ENCODE measurements around the gene ATP8A2. TPM values are rescaled to one million over a fixed set of nuclear protein-coding genes. Genes with fewer than 3 reads are reported as not detected.
"Not testable (repeated sequence)": the region's sequence is repeated elsewhere in the genome, so short reads cannot be mapped to it uniquely, and the experiment has no call there.

The ATP8A2 gene
- total RNA-seq, 1 experiment from 2014 or later = not detected

DNA sequence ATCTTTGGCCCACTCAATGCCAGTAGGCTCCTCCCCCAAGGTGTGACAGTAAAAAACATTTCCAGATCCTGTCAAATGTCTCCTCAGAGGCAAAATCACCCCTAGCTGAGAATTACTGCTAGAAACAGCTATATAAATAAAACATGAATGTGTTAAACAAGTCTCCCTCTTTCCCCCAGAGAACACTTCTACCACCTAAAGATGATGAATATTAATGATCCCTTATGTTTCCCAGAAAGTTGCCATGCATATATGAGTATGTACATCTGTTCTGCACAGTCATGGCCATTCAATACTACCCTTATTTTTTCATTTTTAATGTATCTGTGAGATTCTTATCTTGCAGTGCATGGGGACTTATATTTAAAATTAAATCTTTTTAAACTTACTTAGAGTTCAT lies 450.0 kb downstream of the ATP8A2 start:
- CTCF ChIA-PET = no interaction called here
- in situ Hi-C loops (cut with HindIII; ENCODE audit: low pct_unique_long_range_greater_than_20kb, low sequenced_read_pairs) = no loop called here

DNA sequence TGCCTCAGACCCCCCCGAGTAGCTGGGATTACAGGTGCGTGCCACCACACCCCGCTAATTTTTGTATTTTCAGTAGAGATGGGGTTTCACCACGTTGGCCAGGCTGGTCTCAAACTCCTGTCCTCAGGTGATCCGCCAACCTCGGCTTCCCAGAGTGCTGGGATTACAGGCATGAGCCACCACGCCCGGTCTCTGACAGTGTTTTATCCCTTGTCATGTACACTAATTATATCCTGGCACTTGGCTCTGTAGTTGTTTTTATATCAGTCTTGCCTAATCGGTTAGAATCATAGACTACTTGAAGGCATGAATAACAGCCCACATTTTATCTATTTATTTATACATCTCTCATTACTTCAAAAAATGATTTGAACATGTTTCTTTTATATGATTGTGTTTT lies 455.4 kb downstream of the ATP8A2 start:
- POLR2A ChIA-PET; BruUV-seq (replicated peaks); intact Hi-C loops (cut with micrococcal nuclease; ENCODE audit: unreplicated experiment); H3K4me3 ChIP-seq (ENCODE audit: low read depth in 2 of 2, low read length in 2 of 2); H3K4me1 ChIP-seq (ENCODE audit: control insufficient read depth, insufficient read depth, low read length); CTCF ChIA-PET; in situ Hi-C loops (cut with HindIII; ENCODE audit: low pct_unique_long_range_greater_than_20kb, low sequenced_read_pairs); H3K27ac ChIP-seq (ENCODE audit: low read length); DNase-seq (ENCODE audit: low read depth, low spot score); ATAC-seq; H3K9me3 ChIP-seq (ENCODE audit: control insufficient read depth, insufficient read depth, low read depth, low read length); H3K27me3 ChIP-seq (ENCODE audit: control insufficient read depth, insufficient read depth, low read length); H3K36me3 ChIP-seq (ENCODE audit: control insufficient read depth, insufficient read depth, low read length): not testable (repeated sequence)

More for the DNA sequence above, 450.0 kb downstream of the ATP8A2 start:
- no TSS peak for BruUV-seq (replicated peaks)
- no peak overlapping the region for H3K4me3 ChIP-seq (ENCODE audit: low read depth in 2 of 2, low read length in 2 of 2)
- TF ChIP-seq SIN3A (IDR thresholded peaks at IDR 0.05; ENCODE audit: borderline replicate concordance, insufficient read depth, low read depth, low read length) = no peak
- TF ChIP-seq, protein P1, sequence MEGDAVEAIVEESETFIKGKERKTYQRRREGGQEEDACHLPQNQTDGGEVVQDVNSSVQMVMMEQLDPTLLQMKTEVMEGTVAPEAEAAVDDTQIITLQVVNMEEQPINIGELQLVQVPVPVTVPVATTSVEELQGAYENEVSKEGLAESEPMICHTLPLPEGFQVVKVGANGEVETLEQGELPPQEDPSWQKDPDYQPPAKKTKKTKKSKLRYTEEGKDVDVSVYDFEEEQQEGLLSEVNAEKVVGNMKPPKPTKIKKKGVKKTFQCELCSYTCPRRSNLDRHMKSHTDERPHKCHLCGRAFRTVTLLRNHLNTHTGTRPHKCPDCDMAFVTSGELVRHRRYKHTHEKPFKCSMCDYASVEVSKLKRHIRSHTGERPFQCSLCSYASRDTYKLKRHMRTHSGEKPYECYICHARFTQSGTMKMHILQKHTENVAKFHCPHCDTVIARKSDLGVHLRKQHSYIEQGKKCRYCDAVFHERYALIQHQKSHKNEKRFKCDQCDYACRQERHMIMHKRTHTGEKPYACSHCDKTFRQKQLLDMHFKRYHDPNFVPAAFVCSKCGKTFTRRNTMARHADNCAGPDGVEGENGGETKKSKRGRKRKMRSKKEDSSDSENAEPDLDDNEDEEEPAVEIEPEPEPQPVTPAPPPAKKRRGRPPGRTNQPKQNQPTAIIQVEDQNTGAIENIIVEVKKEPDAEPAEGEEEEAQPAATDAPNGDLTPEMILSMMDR (IDR thresholded peaks at IDR 0.05) = no peak
- no peaks in the 10 kb centered on the region for H3K9me3 ChIP-seq (ENCODE audit: control insufficient read depth, insufficient read depth, low read depth, low read length)
- intact Hi-C loops (cut with micrococcal nuclease; ENCODE audit: unreplicated experiment) = no loop called here
- no peaks in the 10 kb centered on the region for H3K4me1 ChIP-seq (ENCODE audit: control insufficient read depth, insufficient read depth, low read length)
- POLR2A ChIA-PET = no interaction called here
- no peak for ATAC-seq
- no peaks in the 10 kb centered on the region for H3K36me3 ChIP-seq (ENCODE audit: control insufficient read depth, insufficient read depth, low read length)
- H3K27me3 ChIP-seq (ENCODE audit: control insufficient read depth, insufficient read depth, low read length) = no peaks in the 10 kb centered on the region
- H3K27ac ChIP-seq (ENCODE audit: low read length) = no peak overlapping the region
- no peak for DNase-seq (ENCODE audit: low read depth, low spot score)

DNA sequence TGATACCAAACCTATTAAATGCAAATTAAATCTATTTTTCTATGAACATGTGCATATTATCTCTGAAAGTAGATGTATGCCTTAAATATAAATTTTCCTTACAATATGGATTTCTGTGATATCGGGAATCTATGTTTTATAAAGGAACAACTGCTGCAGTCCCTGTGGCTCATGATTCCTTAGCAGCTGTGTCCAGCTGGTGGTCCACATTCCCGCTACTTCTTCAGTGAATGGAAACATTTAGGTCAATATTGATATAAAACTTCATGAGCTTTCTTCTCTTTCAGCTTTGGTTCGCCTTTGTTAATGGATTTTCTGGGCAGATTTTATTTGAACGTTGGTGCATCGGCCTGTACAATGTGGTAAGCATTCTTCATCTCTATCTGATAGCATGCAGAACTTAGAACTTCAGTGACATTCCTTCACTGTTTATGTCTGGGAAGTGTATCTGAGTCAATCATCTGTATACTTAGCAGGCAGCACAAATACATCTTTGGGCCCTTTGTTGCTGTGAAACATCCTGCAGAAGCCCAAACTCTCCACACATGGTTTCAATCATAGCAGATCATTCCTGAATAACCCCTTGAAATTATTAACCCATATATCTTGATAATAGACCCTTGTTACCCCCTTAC lies 456.2 kb downstream of the ATP8A2 start:
- Histone ChIP-seq H3K9me3 (ENCODE audit: control insufficient read depth, insufficient read depth, low read depth, low read length) (no peaks in the 10 kb centered on the region), H3K4me1 (ENCODE audit: control insufficient read depth, insufficient read depth, low read length) (no peaks in the 10 kb centered on the region), H3K27me3 (ENCODE audit: control insufficient read depth, insufficient read depth, low read length) (no peaks in the 10 kb centered on the region; the same call in 1 of the 2 replicates), H3K36me3 (ENCODE audit: control insufficient read depth, insufficient read depth, low read length) (no peaks in the 10 kb centered on the region), H3K27ac (ENCODE audit: low read length) (no peak overlapping the region), H3K4me3 (ENCODE audit: low read depth in 2 of 2, low read length in 2 of 2) (no peak overlapping the region)
- in situ Hi-C loops (cut with HindIII; ENCODE audit: low pct_unique_long_range_greater_than_20kb, low sequenced_read_pairs) = no loop called here
- DNase-seq (ENCODE audit: low read depth, low spot score) = no peak
- TF ChIP-seq SIN3A (IDR thresholded peaks at IDR 0.05; ENCODE audit: borderline replicate concordance, insufficient read depth, low read depth, low read length) = no peak
- TF ChIP-seq, protein P2, sequence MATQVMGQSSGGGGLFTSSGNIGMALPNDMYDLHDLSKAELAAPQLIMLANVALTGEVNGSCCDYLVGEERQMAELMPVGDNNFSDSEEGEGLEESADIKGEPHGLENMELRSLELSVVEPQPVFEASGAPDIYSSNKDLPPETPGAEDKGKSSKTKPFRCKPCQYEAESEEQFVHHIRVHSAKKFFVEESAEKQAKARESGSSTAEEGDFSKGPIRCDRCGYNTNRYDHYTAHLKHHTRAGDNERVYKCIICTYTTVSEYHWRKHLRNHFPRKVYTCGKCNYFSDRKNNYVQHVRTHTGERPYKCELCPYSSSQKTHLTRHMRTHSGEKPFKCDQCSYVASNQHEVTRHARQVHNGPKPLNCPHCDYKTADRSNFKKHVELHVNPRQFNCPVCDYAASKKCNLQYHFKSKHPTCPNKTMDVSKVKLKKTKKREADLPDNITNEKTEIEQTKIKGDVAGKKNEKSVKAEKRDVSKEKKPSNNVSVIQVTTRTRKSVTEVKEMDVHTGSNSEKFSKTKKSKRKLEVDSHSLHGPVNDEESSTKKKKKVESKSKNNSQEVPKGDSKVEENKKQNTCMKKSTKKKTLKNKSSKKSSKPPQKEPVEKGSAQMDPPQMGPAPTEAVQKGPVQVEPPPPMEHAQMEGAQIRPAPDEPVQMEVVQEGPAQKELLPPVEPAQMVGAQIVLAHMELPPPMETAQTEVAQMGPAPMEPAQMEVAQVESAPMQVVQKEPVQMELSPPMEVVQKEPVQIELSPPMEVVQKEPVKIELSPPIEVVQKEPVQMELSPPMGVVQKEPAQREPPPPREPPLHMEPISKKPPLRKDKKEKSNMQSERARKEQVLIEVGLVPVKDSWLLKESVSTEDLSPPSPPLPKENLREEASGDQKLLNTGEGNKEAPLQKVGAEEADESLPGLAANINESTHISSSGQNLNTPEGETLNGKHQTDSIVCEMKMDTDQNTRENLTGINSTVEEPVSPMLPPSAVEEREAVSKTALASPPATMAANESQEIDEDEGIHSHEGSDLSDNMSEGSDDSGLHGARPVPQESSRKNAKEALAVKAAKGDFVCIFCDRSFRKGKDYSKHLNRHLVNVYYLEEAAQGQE (IDR thresholded peaks at IDR 0.05; ENCODE audit: insufficient read depth in 1 of 2, low read depth in 2 of 2, low read length in 1 of 2) = no peak
- TF ChIP-seq TCF7L2 (IDR thresholded peaks at IDR 0.05; ENCODE audit: low read depth, low read length) = no peak
- no peak for TF ChIP-seq POLR2AphosphoS5 (IDR thresholded peaks at IDR 0.05; ENCODE audit: low read depth, low read length)
- TF ChIP-seq, protein P1 (IDR thresholded peaks at IDR 0.05) = no peak
- intact Hi-C loops (cut with micrococcal nuclease; ENCODE audit: unreplicated experiment) = no loop called here
- ATAC-seq = no peak
- ChIA-PET CTCF (no interaction called here), POLR2A (no interaction called here)
- no TSS peak for BruUV-seq (replicated peaks)

Measured in Panc1 (cell line).